GM21825 (cell line): Measurements from ENCODE around the gene CBFA2T3.
"Not testable (repeated sequence)": the region's sequence is repeated elsewhere in the genome, so short reads cannot be mapped to it uniquely, and the experiment has no call there.

Experiments used
- ATAC-seq: cut with Tn5 transposase; IDR thresholded peaks from one replicate; pipeline ENCODE4 v1.9.1; 2021; ENCODE audit warnings: mild to moderate bottlenecking, moderate library complexity; ENCODE audit not compliant: unreplicated experiment

CBFA2T3 gene

GRCh38 chr16:88925540-88925887 lies 51.5 kb downstream of the CBFA2T3 start:
- no peak for ATAC-seq

DNA sequence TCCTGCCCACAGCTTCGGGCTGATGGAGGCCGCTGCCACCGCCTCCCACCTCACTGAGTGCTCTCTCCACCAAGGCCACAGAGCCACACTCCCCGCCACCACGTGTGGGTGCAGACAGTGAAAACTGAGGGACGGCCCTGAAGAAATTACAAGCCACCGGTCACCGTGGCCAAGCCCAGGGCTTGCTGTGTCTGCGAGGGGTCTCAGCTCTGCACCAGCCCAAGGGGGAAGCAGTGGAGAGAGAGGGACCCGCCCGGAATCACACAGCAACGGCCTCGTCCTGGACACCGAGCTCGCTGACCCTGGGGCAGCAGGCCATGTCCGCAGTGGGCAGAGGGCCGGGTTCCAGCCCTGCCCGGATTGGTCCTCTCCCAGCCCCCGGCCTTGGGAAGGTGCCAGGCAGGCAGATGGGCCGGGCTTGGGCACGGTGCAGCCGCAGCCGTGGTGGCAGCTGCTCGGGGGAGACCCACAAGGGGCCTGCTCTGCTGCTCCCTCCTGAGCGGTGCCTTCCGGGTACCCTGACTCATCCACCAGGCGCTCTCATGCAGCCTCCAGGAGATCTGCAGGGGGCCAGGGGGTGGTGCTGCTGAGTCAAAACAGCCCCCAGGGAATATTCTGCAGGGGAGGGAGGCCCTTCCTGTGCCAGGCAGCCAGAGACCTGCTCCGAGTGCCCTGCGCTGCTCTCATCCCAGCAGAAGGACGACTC lies 52.0 kb downstream of the CBFA2T3 start:
- peak; percentile 43 for ATAC-seq

DNA sequence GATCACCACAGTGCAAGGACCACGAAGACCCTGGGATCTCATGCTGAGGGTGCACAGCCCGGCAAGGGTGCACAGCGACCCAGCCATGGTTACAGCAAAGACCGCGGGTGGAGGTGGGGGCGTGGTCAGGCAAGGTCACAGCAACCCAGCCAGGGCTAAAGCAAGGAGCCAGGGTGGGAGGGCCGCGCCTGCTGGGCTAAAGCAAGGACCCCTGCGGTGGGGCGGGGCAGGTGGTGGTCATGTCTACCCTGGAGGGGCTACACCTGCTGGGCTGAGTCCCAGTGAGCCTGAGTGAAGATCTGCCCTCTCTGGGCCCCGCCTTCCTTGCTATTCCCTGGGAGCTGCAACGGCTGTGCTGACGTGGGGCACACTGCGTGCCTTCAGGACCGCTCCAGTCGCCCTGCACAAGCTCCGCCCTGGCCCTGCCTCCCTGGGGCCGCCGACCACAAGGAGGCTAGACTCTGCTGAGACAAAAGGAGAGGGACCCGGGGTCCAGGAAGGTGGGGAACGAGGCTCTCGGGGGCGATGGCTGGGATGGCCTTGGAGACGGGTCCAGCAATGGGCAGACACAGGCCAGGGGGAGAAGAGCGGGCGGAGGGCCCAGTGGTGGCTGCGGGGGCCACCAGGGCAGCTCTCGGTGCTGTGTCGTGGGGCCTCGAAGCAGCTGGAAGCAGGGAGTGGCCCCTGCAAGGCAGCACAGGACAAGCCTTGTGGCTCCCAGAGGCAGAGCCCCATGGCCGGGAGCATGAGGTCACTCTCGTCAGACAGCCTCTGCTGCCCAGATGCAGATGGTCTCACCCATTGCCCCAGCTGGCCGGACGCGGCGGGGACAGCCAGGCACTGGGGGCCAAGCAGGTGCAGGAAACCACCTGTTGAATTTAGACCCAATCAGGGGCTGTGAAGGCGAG lies 52.8 kb downstream of the CBFA2T3 start:
- no peak for ATAC-seq

DNA sequence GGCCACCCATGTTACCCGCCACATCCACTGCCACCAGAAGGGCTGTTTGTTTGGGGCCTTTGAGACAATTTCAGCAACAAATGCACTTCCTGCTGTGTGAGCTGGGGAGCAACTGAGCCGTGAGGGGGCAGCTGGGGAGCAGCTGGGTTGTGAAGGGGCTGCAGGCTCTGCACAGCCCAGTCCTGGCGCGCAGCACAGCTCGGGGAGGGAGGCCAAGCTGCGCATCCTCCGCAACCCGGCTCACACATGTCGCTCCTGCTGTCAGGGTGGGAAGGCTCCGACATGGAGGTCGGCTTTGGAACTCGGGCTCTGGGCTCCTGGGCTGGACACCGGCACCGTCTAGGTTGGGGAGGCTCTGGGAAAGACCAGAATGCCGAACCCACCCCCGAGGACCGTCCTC lies 53.6 kb downstream of the CBFA2T3 start:
- ATAC-seq, result no peak

- no peak for ATAC-seq
Observed at GRCh38 chr16:88922826-88923410, 54.1 kb downstream of the CBFA2T3 start.

- ATAC-seq, result no peak
Observed at GRCh38 chr16:88922114-88922825, 54.7 kb downstream of the CBFA2T3 start.

GRCh38 chr16:88921591-88921990 lies 55.4 kb downstream of the CBFA2T3 start:
- no peak for ATAC-seq

- no peak for ATAC-seq
Observed at GRCh38 chr16:88920618-88921590, 56.1 kb downstream of the CBFA2T3 start.

DNA sequence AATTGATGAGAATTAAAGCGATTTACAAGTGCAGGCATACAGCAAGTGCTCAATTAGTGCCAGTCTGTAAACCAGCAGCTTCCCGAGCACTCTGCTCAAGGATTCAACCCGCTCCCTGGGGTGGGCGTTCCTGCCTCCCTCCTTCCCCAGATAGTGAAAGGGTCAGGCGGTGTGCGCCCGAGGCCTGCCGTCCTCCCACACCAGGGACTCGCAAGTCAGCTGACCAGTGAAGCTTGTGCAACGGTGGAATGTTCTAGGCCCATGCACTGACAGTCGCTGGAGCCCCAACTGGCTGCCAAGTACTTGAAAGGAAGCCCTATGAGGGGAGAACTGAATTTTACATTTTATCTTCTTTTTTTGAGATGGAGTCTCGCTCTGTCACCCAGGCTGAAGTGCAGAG lies 57.1 kb downstream of the CBFA2T3 start:
- ATAC-seq, result no peak

DNA sequence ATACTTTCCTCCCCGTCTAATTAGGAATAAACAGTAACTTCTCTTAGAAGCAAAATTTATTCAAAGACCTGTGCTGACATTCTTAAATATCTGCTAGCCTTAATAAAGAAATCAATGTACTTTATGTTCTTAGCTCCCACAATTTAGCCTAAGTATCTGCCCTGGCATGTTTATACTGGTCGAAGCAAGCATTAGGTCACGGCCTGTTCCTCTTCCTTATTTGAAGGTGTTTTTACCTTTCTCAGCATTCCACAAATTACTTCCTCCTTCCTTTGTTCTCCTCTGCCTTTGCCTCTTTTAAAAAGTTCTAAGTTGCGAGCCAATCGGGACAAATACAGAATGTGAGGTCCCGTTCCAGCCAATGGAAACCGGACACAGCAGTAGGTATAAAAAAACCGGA lies 58.1 kb downstream of the CBFA2T3 start:
- ATAC-seq, result not testable (repeated sequence)

DNA sequence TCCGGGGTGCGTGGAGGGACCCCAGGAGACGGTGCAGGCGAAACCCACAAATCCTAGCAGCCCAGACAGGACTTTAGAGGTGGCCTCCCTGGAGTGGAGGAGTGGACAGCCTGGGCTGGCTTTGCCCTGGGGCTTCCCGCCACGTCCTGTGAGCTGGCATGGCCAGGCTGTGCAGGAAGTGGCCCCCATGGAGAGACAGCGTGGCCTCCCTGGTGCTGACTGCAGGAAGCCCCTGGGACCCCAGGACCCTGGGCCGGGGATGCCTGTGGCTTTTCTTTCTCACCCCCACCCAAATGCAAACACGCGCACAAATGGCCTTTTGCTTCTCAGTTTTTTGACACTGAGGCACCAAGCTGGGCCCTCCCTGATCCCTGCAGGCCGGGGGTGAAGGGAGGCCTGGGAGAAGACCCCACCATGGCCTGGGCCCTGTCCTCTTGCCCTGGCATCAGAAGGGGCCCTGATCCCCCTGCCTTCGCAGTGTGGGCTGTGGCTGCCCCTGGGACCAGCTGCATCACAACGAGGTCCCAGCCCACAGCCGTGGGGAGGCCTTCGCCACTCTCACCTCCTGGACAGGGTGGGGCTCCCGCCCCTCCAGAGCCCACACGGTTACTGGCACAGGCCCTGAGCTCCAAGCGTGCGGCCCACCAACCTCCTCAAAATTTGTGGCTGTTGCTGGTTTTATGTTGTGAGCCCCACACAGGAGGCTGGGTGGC lies 58.9 kb downstream of the CBFA2T3 start:
- ATAC-seq, result no peak

GRCh38 chr16:88917146-88917914 lies 59.7 kb downstream of the CBFA2T3 start:
- ATAC-seq, result no peak

GRCh38 chr16:88915639-88916327 lies 61.2 kb downstream of the CBFA2T3 start:
- no peak for ATAC-seq

GRCh38 chr16:88914750-88915368 lies 62.1 kb downstream of the CBFA2T3 start:
- ATAC-seq, result no peak

- ATAC-seq, result no peak
Observed at GRCh38 chr16:88913870-88914269, 63.1 kb downstream of the CBFA2T3 start.

- ATAC-seq, result no peak
Observed at GRCh38 chr16:88913001-88913612, 63.9 kb downstream of the CBFA2T3 start.

- ATAC-seq, result no peak
Observed at GRCh38 chr16:88912556-88912955, 64.5 kb downstream of the CBFA2T3 start.
